Activated naive CD4-positive, alpha-beta T cell treated with anti-CD3 and anti-CD28 coated beads for 36 hours (primary cell): ENCODE results near the gene OAS3. TPM values are rescaled to one million over a fixed set of nuclear protein-coding genes. Genes with fewer than 3 reads are reported as not detected.

Experiments used
- CTCF ChIA-PET: fragments of 350-600 bp; sonication (Branson Sonifier 250); formaldehyde crosslinking; loops from one replicate; lab custom pipeline; 2021; ENCODE audit warnings: antibody characterized with exemption; lab: Charles Lee
- DNase-seq: peaks from one replicate; pipeline ENCODE4 v3.0.0-alpha.2; 2020
- H3K27ac Mint-ChIP-seq: one replicate; pipeline ENCODE4 v1.8.0; 2021; ENCODE audit warnings: mild to moderate bottlenecking, mixed read lengths
- H3K27me3 Mint-ChIP-seq: one replicate; pipeline ENCODE4 v1.8.0; 2021; ENCODE audit warnings: low read depth, mixed read lengths
- H3K36me3 Mint-ChIP-seq: one replicate; pipeline ENCODE4 v1.8.0; 2021; ENCODE audit warnings: low read depth, mixed read lengths
- H3K4me1 Mint-ChIP-seq: one replicate; pipeline ENCODE4 v1.8.0; 2021; ENCODE audit warnings: low read depth, mixed read lengths
- H3K4me3 Mint-ChIP-seq: one replicate; pipeline ENCODE4 v1.8.0; 2021; ENCODE audit warnings: mild to moderate bottlenecking, moderate library complexity, mixed read lengths
- H3K9me3 Mint-ChIP-seq: one replicate; pipeline ENCODE4 v1.8.0; 2021; ENCODE audit warnings: mixed read lengths
- intact Hi-C: fragments of 100-400 bp; cut with micrococcal nuclease; formaldehyde crosslinking; loops from one replicate; pipeline ENCODE4 v1.15.1; 2023
- total RNA-seq, 2 experiments: library from RNA; stranded (reverse); gene quantifications; one replicate each; pipeline ENCODE4 v1.2.3, GENCODE V29; 2021

The OAS3 gene
- total RNA-seq, 2 experiments from 2014 or later: 26.1 to 28.0 TPM

DNA sequence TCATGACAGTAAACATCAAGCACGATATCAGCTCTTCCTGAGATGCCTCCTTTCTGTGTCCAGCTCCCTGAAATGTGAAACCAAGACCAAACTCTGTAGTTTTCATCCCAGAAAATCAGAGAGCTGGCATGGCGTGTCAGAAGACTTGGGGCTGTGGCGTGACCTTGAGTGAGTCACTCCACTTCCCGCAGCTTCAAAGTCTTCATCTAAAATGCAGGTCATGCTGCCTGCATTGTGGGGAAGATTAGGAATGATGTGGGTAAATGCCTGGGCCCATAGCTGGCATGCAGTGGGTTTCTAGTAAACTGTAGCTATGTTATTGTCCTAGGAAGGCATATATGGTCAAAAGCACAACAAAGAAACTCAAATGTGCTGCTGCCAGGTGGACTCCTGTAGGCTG is 68.9 kb downstream of the OAS3 start:
- CTCF ChIA-PET: interaction anchor here (0.6 to 3.9 kb wide), 8 partner anchors 12 to 205 kb away, joined by 3 to 30 read pairs (median 3); no protein-coding TSS in a partner anchor
- H3K9me3 Mint-ChIP-seq: peaks cover 11% of the 10 kb centered on the region
- no peaks in the 10 kb centered on the region for H3K27me3 Mint-ChIP-seq
- intact Hi-C loops: no loop called here
- H3K36me3 Mint-ChIP-seq: peaks cover 73% of the 10 kb centered on the region
- no peak overlapping the region for H3K27ac Mint-ChIP-seq
- H3K4me3 Mint-ChIP-seq: no peak overlapping the region
- no peaks in the 10 kb centered on the region for H3K4me1 Mint-ChIP-seq
- no peak for DNase-seq

DNA sequence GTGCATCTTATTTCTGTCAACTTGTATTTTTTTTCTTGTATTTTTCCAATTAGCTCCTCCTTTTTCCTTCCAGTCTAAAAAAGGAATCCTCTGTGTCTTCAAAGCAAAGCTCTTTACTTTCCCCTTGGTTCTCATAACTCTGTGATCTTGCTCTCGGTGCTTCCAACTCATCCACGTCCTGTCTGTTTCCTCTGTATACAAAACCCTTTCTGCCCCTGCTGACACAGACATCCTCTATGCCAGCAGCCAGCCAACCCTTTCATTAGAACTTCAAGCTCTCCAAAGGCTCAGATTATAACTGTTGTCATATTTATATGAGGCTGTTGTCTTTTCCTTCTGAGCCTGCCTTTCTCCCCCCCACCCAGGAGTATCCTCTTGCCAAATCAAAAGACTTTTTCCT is 72.4 kb downstream of the OAS3 start:
- H3K27me3 Mint-ChIP-seq: no peaks in the 10 kb centered on the region
- H3K9me3 Mint-ChIP-seq: peaks cover 11% of the 10 kb centered on the region
- no peak overlapping the region for H3K4me3 Mint-ChIP-seq
- H3K36me3 Mint-ChIP-seq: peaks cover 56% of the 10 kb centered on the region
- intact Hi-C loops: no loop called here
- no peak overlapping the region for H3K27ac Mint-ChIP-seq
- CTCF ChIA-PET: interaction anchor here (0.6 to 1.8 kb wide), 2 partner anchors 17 to 173 kb away, joined by 3 to 9 read pairs; no protein-coding TSS in a partner anchor
- no peaks in the 10 kb centered on the region for H3K4me1 Mint-ChIP-seq
- no peak for DNase-seq

DNA sequence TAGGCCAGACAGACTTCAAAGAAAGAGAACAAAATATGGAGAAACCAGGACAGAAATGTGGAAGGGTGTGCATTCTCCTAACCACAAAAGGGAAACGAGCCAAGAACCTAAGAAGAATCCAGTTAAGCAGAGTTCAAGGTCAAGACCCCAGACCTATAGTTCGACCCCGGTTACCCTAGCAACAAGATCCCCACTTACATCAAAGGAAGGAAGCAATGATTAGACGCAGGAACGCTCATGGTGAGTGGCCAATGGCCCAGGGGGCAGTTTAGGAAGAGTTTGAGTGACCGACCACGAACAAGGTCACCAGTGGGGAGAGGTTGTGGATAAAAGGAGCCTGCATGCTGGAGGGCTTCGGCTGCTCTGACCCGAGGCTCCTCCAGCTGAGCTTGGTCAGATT is 76.3 kb downstream of the OAS3 start:
- H3K27ac Mint-ChIP-seq: no peak overlapping the region
- H3K27me3 Mint-ChIP-seq: no peaks in the 10 kb centered on the region
- peaks cover 11% of the 10 kb centered on the region for H3K9me3 Mint-ChIP-seq
- DNase-seq: no peak
- no peak overlapping the region for H3K4me3 Mint-ChIP-seq
- intact Hi-C loops: no loop called here
- CTCF ChIA-PET: no interaction called here
- peaks cover 25% of the 10 kb centered on the region for H3K36me3 Mint-ChIP-seq
- no peaks in the 10 kb centered on the region for H3K4me1 Mint-ChIP-seq

DNA sequence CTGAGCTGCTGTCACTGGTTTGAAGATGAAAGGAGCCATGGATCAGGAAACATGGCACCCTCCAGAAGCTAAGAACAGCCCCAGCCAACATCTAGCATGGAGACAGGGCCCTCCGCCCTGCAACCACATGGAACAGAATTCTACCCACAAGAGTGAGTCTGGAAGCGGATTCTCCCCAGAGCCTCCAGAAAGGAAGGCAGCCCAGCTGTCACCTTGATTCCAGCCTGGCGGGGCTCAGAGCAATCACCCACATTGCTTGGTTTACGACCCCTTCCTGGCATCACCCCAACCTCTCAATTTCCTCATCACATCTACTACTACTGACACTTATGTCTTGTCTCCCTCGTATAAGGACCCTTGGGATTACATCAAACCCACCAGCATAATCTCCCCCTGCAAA is 78.5 kb downstream of the OAS3 start:
- CTCF ChIA-PET: interaction anchor here (2.2 kb wide), 1 partner anchor 23 kb away, joined by 8 read pairs; no protein-coding TSS in a partner anchor
- Mint-ChIP-seq H3K9me3 (no peaks in the 10 kb centered on the region), H3K4me1 (no peaks in the 10 kb centered on the region), H3K27ac (no peak overlapping the region), H3K27me3 (no peaks in the 10 kb centered on the region), H3K36me3 (peaks cover 3% of the 10 kb centered on the region), H3K4me3 (no peak overlapping the region)
- DNase-seq: no peak
- intact Hi-C loops: no loop called here

DNA sequence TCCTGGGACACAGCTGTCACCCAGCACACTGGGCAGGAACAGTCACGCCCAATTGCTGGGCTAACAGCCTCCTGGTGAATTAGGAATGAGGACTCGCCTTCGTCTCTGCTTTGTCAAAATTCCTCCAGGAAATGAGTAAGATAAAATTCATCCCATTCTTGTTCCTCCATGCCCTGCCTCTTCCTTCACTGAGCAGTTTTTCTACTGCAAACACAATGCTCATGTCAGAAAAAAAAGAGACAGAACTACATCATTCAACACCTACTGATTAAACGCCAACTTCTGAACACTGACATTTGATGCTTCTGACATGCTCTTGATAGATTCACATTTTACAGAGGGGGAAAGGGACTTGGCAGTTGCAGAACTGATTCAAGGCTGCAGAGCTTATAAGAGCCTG is 80.8 kb downstream of the OAS3 start:
- H3K27ac Mint-ChIP-seq: no peak overlapping the region
- no peaks in the 10 kb centered on the region for H3K36me3 Mint-ChIP-seq
- H3K4me1 Mint-ChIP-seq: peaks cover 7% of the 10 kb centered on the region
- CTCF ChIA-PET: interaction anchor here (1.1 to 1.2 kb wide), 2 partner anchors 10 to 11 kb away, joined by 3 to 8 read pairs; no protein-coding TSS in a partner anchor
- H3K9me3 Mint-ChIP-seq: no peaks in the 10 kb centered on the region
- intact Hi-C loops: no loop called here
- no peak for DNase-seq
- H3K27me3 Mint-ChIP-seq: no peaks in the 10 kb centered on the region
- H3K4me3 Mint-ChIP-seq: no peak overlapping the region

DNA sequence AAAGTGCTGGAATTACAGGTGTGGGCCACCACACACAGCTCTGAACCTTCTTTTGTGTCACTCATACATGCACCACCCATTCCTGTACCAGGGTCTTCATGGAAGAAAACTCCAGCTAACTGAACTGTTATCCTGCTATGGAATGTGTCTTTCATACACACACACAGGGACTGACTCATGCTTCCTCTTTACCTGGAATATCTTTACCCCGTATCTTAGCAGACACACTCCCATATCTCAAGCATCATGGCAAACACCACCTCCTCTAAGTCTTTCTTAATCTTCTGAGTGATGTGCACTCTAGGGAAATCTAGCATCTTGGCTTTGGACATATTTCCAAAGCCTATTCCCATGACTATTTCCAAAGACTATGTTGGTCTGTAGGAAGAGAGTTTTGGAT is 83.2 kb downstream of the OAS3 start:
- DNase-seq: no peak
- Mint-ChIP-seq H3K4me1 (peaks cover 7% of the 10 kb centered on the region), H3K27me3 (no peaks in the 10 kb centered on the region), H3K9me3 (no peaks in the 10 kb centered on the region), H3K4me3 (no peak overlapping the region), H3K36me3 (no peaks in the 10 kb centered on the region), H3K27ac (no peak overlapping the region)
- CTCF ChIA-PET: interaction anchor here (0.6 to 1.8 kb wide), 3 partner anchors 17 to 28 kb away, joined by 4 to 9 read pairs (median 4); no protein-coding TSS in a partner anchor
- intact Hi-C loops: no loop called here

Other genes starting within 250 kb of the OAS3 start
- gene RPH3A, start 146.7 kb upstream of the OAS3 start, total RNA-seq: not detected
- 10 to 100 TPM; 41.6 to 41.7 TPM for gene OAS1, start 31.5 kb upstream of the OAS3 start, total RNA-seq
- 100 to 1,000 TPM; 191 to 196 TPM for gene OAS2, start 40.0 kb downstream of the OAS3 start, total RNA-seq
- 10 to 100 TPM in 1 of 2 experiments, 1 to 10 TPM in 1; 8.3 to 10.7 TPM for gene DTX1, start 118.3 kb downstream of the OAS3 start, total RNA-seq
- 1 to 10 TPM; 2.6 to 3.2 TPM for gene RASAL1, start 197.3 kb downstream of the OAS3 start, total RNA-seq
- 1 to 10 TPM in 1 of 2 experiments, under 1 TPM in 1; 0.57 to 1.3 TPM for gene CFAP73, start 211.2 kb downstream of the OAS3 start, total RNA-seq
- 100 to 1,000 TPM; 114 to 116 TPM for gene DDX54, start 247.0 kb downstream of the OAS3 start, total RNA-seq
- gene RITA1, start 247.2 kb downstream of the OAS3 start, total RNA-seq: 10 to 100 TPM; 14.0 to 16.1 TPM